ENCODE results near the gene OR51I2. TPM values are rescaled to one million over a fixed set of nuclear protein-coding genes. Genes with fewer than 3 reads are reported as not detected.
A peak's percentile ranks its signal among the peaks of the same experiment; 100 is the strongest.

OR51I2 gene
- total RNA-seq (2011; cell fraction: chromatin; rRNA removed; ENCODE audit: low replicate concordance), result 0.21 and 0.77 TPM in 2 replicates
- not detected in 2 replicates for total RNA-seq (2011; cell fraction: nucleolus; rRNA removed)
- 0.37 and 0.69 TPM in 2 replicates for total RNA-seq (2011; cell fraction: nucleoplasm; rRNA removed)
- not detected in 2 replicates for total RNA-seq (2014; rRNA removed)
- not detected in 2 replicates for total RNA-seq (2014; rRNA removed; fragmentation: Illumina TruSeq; extraction: Trizol)
- not detected in 2 replicates for total RNA-seq (2015; rRNA removed; fragmentation: Illumina TruSeq; extraction: Trizol)
- not detected in 2 replicates for total RNA-seq (2021)
- polyA plus RNA-seq (2011; rRNA removed), result not detected in 2 replicates
- polyA plus RNA-seq (2011; cell fraction: cytosol; rRNA removed), result not detected in 2 replicates
- not detected in 2 replicates for polyA plus RNA-seq (2011; cell fraction: nucleus; rRNA removed)
- polyA plus RNA-seq (2012), result 0.22 and 0.44 TPM in 2 replicates
- not detected in 2 replicates for polyA plus RNA-seq (2014; fragmentation: Illumina TruSeq; extraction: Trizol)
- under 1 TPM; 0.06 to 0.61 TPM for polyA plus RNA-seq (2014; fragmentation: Nextera tagmentation; extraction: Ambion mirVana)
- polyA plus RNA-seq (2014; rRNA removed), result 0.07 TPM in 1 of 2 replicates, not detected in the other
- 0.24 TPM in 1 of 2 replicates, not detected in the other for polyA minus RNA-seq (2011; rRNA and poly(A)+ RNA removed)
- polyA minus RNA-seq (2011; cell fraction: cytosol; rRNA and poly(A)+ RNA removed), result not detected in 2 replicates
- 0.13 and 0.22 TPM in 2 replicates for polyA minus RNA-seq (2011; cell fraction: nucleus; rRNA and poly(A)+ RNA removed)
- percentile 10 among the genes with signal in this experiment for Bru-seq, nascent RNA
- BruChase-seq, experiment 1, labeled RNA remaining after a 2-hour chase, result not detected
- percentile 10 among the genes with signal in this experiment for BruChase-seq, experiment 2, labeled RNA remaining after a 6-hour chase
- long read RNA-seq, experiment 1, partial matches to known transcripts, result 1 of 57 reads
- long read RNA-seq, experiment 1, other reads (novel, unspliced or antisense), result 52 of 57 reads
- long read RNA-seq, experiment 2, result 0 reads
- long read RNA-seq, experiment 3, partial matches to known transcripts, result 0 of 2 reads
- long read RNA-seq, experiment 3, other reads (novel, unspliced or antisense), result 2 of 2 reads

- peaks cover 10% of the 10 kb centered on the region for H4K20me1 ChIP-seq (replicated peaks; ENCODE audit: control insufficient read depth, insufficient read depth, low read length)
- TF ChIP-seq NFATC3 (IDR thresholded peaks at IDR 0.05), result no peak
- no peak for TF ChIP-seq GABPB2 (CRISPR knock-in tag; conservative IDR thresholded peaks at IDR 0.05)
- peak; percentile 12; the same call in 1 of the 2 replicates for TF ChIP-seq POLR2AphosphoS5 (IDR thresholded peaks at IDR 0.05; ENCODE audit: control insufficient read depth, insufficient read depth, low read depth, low read length)
- no peak for TF ChIP-seq HDGF (IDR thresholded peaks at IDR 0.05)
- ATAC-seq, result no peak
- CTCF ChIA-PET (ENCODE audit: low intra/inter-chr PET ratio), result no interaction called here
- H3K4me1 ChIP-seq (replicated peaks in 1 of 2; ENCODE audit: control insufficient read depth in 2 of 2, insufficient read depth in 2 of 2, low read length in 2 of 2), result no peaks in the 10 kb centered on the region; a peak in 1 of 5 replicates
- no peak for FAIRE-seq
- intact Hi-C loops (cut with micrococcal nuclease), result no loop called here
- H3K9me1 ChIP-seq (ENCODE audit: control insufficient read depth, insufficient read depth, low read length), result peaks cover 3% of the 10 kb centered on the region
- H3K4me3 ChIP-seq, result no peak within 1 kb of the TSS
- no peaks in the 10 kb centered on the region for H3K9me3 ChIP-seq (replicated peaks; ENCODE audit: control insufficient read depth, insufficient read depth, low read depth, low read length)
- H3K27ac ChIP-seq (ENCODE audit: extremely low read depth, low read depth, low read length), result no peak within 1 kb of the TSS; the same call in 2 of the 3 replicates
- H3K4me2 ChIP-seq (ENCODE audit: insufficient read depth, low read length), result no peak within 1 kb of the TSS
- H2AFZ ChIP-seq (ENCODE audit: low read depth, low read length), result no peak within 1 kb of the TSS
- in situ Hi-C loops (cut with MboI), result loop anchor here (5.0 kb wide), 1 partner anchor 147 kb away; the partner anchor contains the start of gene OR51B4
- peaks cover 89% of the 10 kb centered on the region for H3K36me3 ChIP-seq (ENCODE audit: control insufficient read depth, insufficient read depth, low read length)
- WGBS (ENCODE audit: insufficient coverage, low coverage, missing lambda C conversion rate), result 90% methylated on average over 2 of the region's 2 CpGs
- peaks cover 93% of the 10 kb centered on the region for H3K79me2 ChIP-seq (ENCODE audit: control insufficient read depth, insufficient read depth, low read length)
- POLR2A ChIA-PET, result interaction anchor here (0.6 kb wide), 2 partner anchors 11 to 62 kb away, joined by 3 read pairs; no protein-coding TSS in a partner anchor
- no peak within 1 kb of the TSS for H3K9ac ChIP-seq (ENCODE audit: insufficient read depth in 1 of 2, low read depth in 2 of 2, low read length in 2 of 2)
- no TSS peak for BruUV-seq (replicated peaks)
- H3K27me3 ChIP-seq (ENCODE audit: control insufficient read depth in 2 of 2, insufficient read depth in 2 of 2, low read length in 2 of 2), result no peaks in the 10 kb centered on the region
- DNase-seq (ENCODE audit: extremely low read depth in 1 of 4, low spot score in 3 of 4), result no peak
These were observed at the start of gene OR51I2 for GRCh38 chr11:5449023-5449422. OR51I2 (plus strand) TSS chr11:5449323; CDS start chr11:5453489, 4,166 bp downstream.
